CD14-positive monocyte (primary cell): Measurements from ENCODE around the gene ANKRD55. TPM values are rescaled to one million over a fixed set of nuclear protein-coding genes. Genes with fewer than 3 reads are reported as not detected.

Experiments used
- DNase-seq, 3 donors: peaks; one replicate each; pipeline ENCODE4 v3.0.0-alpha.2; 2011 to 2022
- H2AFZ ChIP-seq: 2 replicates; pipeline ENCODE4 v1.6.0; 2012; ENCODE audit warnings: mild to moderate bottlenecking, low read depth, low read length, inconsistent platforms; ENCODE audit not compliant: insufficient read depth, poor library complexity, severe bottlenecking
- H3K27ac ChIP-seq, 2 donors: 1 replicate in 1 of 2; 2 replicates in 1 of 2; pipeline ENCODE4 v1.5.1; 2012 to 2013; ENCODE audit warnings: low read length in 2 of 2, control low read depth in 1 of 2, inconsistent platforms in 1 of 2, low read depth in 1 of 2, mild to moderate bottlenecking in 1 of 2
- H3K27me3 ChIP-seq, 2 donors: one replicate each; pipeline versions ENCODE4 v1.6.0 to v1.6.1; 2011 to 2013; ENCODE audit warnings: low read length in 2 of 2; ENCODE audit not compliant: control insufficient read depth in 2 of 2, insufficient read depth in 2 of 2
- H3K36me3 ChIP-seq, 2 donors: replicated peaks in 1 of 2; 1 replicate in 1 of 2; 2 replicates in 1 of 2; pipeline versions ENCODE4 v1.5.1 to v1.6.1; 2012 to 2013; ENCODE audit warnings: low read length in 2 of 2, control low read depth in 1 of 2, inconsistent platforms in 1 of 2, mild to moderate bottlenecking in 1 of 2; ENCODE audit not compliant: insufficient read depth in 2 of 2, control insufficient read depth in 1 of 2
- H3K4me1 ChIP-seq, 2 donors: 1 replicate in 1 of 2; 2 replicates in 1 of 2; pipeline versions ENCODE4 v1.5.1 to v1.6.1; 2012 to 2013; ENCODE audit warnings: low read length in 2 of 2, control low read depth in 1 of 2, inconsistent platforms in 1 of 2, mild to moderate bottlenecking in 1 of 2, moderate library complexity in 1 of 2; ENCODE audit not compliant: insufficient read depth in 2 of 2, control insufficient read depth in 1 of 2
- H3K4me2 ChIP-seq: replicated peaks from 2 replicates; pipeline ENCODE3; 2012; ENCODE audit warnings: low read length, moderate library complexity, mild to moderate bottlenecking; ENCODE audit not compliant: poor library complexity, severe bottlenecking; ENCODE audit errors: extremely low read depth
- H3K4me3 ChIP-seq, 3 experiments: fragments of 200-600 bp in 1 of 3; sonication (generic) in 1 of 3; replicated peaks in 1 of 3; 1 replicate in 2 of 3; 2 replicates in 1 of 3; pipeline ENCODE4 v1.5.1; 2011 to 2013; ENCODE audit warnings: low read length in 3 of 3, mild to moderate bottlenecking in 3 of 3, control low read depth in 2 of 3, low read depth in 2 of 3, inconsistent platforms in 1 of 3, moderate library complexity in 1 of 3
- H3K79me2 ChIP-seq: 2 replicates; pipeline ENCODE4 v1.6.0; 2012; ENCODE audit warnings: mild to moderate bottlenecking, control low read depth, inconsistent platforms, low read length, moderate library complexity; ENCODE audit not compliant: insufficient read depth
- H3K9ac ChIP-seq: 2 replicates; pipeline ENCODE4 v1.6.0; 2017; ENCODE audit warnings: low read length, mild to moderate bottlenecking; ENCODE audit not compliant: insufficient read depth, poor library complexity, severe bottlenecking
- H3K9me3 ChIP-seq, 2 donors: replicated peaks in 1 of 2; 1 replicate in 1 of 2; 2 replicates in 1 of 2; pipeline versions ENCODE4 v1.5.1 to v1.6.1; 2012 to 2013; ENCODE audit warnings: low read length in 2 of 2, control low read depth in 1 of 2; ENCODE audit not compliant: control insufficient read depth in 1 of 2, insufficient read depth in 1 of 2
- H4K20me1 ChIP-seq: 2 replicates; pipeline ENCODE4 v1.6.0; 2012; ENCODE audit warnings: mild to moderate bottlenecking, low read length, control low read depth, moderate library complexity; ENCODE audit not compliant: insufficient read depth
- H3K27ac Mint-ChIP-seq, 7 donors: one replicate each; pipeline ENCODE4 v1.8.0; 2020; ENCODE audit warnings: mild to moderate bottlenecking in 7 of 7, mixed read lengths in 7 of 7, moderate library complexity in 6 of 7, inconsistent platforms in 2 of 7
- H3K27me3 Mint-ChIP-seq, 3 donors: one replicate each; pipeline ENCODE4 v1.8.0; 2021 to 2022; ENCODE audit warnings: low read depth in 3 of 3, mild to moderate bottlenecking in 3 of 3, mixed read lengths in 3 of 3, moderate library complexity in 3 of 3, inconsistent platforms in 1 of 3
- H3K36me3 Mint-ChIP-seq, 2 donors: one replicate each; pipeline ENCODE4 v1.8.0; 2020; ENCODE audit warnings: mixed read lengths in 2 of 2, inconsistent platforms in 1 of 2, mild to moderate bottlenecking in 1 of 2
- H3K4me1 Mint-ChIP-seq: one replicate; pipeline ENCODE4 v1.8.0; 2020; ENCODE audit warnings: mild to moderate bottlenecking, mixed read lengths
- H3K4me3 Mint-ChIP-seq, 2 donors: one replicate each; pipeline ENCODE4 v1.8.0; 2020; ENCODE audit warnings: mild to moderate bottlenecking in 2 of 2, mixed read lengths in 2 of 2, moderate library complexity in 1 of 2
- H3K9me3 Mint-ChIP-seq, 7 donors: one replicate each; pipeline ENCODE4 v1.8.0; 2020 to 2022; ENCODE audit warnings: mixed read lengths in 7 of 7, mild to moderate bottlenecking in 6 of 7, moderate library complexity in 6 of 7, inconsistent platforms in 2 of 7
- WGBS: methylation state at CpG from one replicate; pipeline ENCODE4 v1.1.5; 2013; ENCODE audit warnings: missing lambda C conversion rate; ENCODE audit not compliant: insufficient coverage; 5-methylcytosine and 5-hydroxymethylcytosine counted together
- intact Hi-C, 2 donors: fragments of 100-400 bp; cut with micrococcal nuclease; formaldehyde crosslinking; loops; one replicate each; pipeline versions ENCODE4 v1.15.0 to v1.15.1; 2023
- polyA plus RNA-seq, 3 donors: library from polyadenylated mRNA; depleted of rRNA in 1 of 3; unstranded in 2 of 3; stranded (reverse) in 1 of 3; fragments of 300-500 nt in 2 of 3; fragments of >200 nt in 1 of 3; fragmentation: Illumina TruSeq in 2 of 3; gene quantifications; 1 replicate in 2 of 3; 2 replicates in 1 of 3; pipeline ENCODE4 v1.2.3, GENCODE V29; 2012 to 2021
- TF ChIP-seq, protein P1 (sequence below): fragments of 200-600 bp; IDR thresholded peaks from one replicate; pipeline ENCODE4 v1.8.0; 2022; ENCODE audit warnings: antibody characterized with exemption, mild to moderate bottlenecking

Gene ANKRD55
- polyA plus RNA-seq, 3 donors: 0.20 to 0.55 (median 0.28) TPM

- Histone ChIP-seq H3K36me3 (no peaks in the 10 kb centered on the region), H3K79me2 (no peaks in the 10 kb centered on the region), H3K4me1 (peaks cover 9 to 19% of the 10 kb centered on the region in 2 donors), H3K27ac (no peak overlapping the region), H3K4me3 (no peak overlapping the region), H3K27me3 (no peaks in the 10 kb centered on the region), H3K4me2 (no peak overlapping the region), H3K9me3 (peaks cover 0 to 5% of the 10 kb centered on the region in 2 donors), H4K20me1 (no peaks in the 10 kb centered on the region), H3K9ac (no peak overlapping the region), H2AFZ (no peak overlapping the region)
- Mint-ChIP-seq H3K36me3 (peaks cover 1 to 4% of the 10 kb centered on the region in 2 donors), H3K27ac (no peak overlapping the region), H3K4me3 (no peak overlapping the region), H3K27me3 (no peaks in the 10 kb centered on the region), H3K4me1 (peaks cover 16% of the 10 kb centered on the region), H3K9me3 (peaks cover 0 to 9% (median 8%) of the 10 kb centered on the region in 7 donors)
- TF ChIP-seq, protein P1, sequence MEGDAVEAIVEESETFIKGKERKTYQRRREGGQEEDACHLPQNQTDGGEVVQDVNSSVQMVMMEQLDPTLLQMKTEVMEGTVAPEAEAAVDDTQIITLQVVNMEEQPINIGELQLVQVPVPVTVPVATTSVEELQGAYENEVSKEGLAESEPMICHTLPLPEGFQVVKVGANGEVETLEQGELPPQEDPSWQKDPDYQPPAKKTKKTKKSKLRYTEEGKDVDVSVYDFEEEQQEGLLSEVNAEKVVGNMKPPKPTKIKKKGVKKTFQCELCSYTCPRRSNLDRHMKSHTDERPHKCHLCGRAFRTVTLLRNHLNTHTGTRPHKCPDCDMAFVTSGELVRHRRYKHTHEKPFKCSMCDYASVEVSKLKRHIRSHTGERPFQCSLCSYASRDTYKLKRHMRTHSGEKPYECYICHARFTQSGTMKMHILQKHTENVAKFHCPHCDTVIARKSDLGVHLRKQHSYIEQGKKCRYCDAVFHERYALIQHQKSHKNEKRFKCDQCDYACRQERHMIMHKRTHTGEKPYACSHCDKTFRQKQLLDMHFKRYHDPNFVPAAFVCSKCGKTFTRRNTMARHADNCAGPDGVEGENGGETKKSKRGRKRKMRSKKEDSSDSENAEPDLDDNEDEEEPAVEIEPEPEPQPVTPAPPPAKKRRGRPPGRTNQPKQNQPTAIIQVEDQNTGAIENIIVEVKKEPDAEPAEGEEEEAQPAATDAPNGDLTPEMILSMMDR: no peak
- no CpG with 5 or more reads among the region's 4 CpGs for WGBS
- intact Hi-C loops: no loop called here
- DNase-seq: no peak
Observed at GRCh38 chr5:56129288-56129687, 103.8 kb downstream of the ANKRD55 start.

DNA sequence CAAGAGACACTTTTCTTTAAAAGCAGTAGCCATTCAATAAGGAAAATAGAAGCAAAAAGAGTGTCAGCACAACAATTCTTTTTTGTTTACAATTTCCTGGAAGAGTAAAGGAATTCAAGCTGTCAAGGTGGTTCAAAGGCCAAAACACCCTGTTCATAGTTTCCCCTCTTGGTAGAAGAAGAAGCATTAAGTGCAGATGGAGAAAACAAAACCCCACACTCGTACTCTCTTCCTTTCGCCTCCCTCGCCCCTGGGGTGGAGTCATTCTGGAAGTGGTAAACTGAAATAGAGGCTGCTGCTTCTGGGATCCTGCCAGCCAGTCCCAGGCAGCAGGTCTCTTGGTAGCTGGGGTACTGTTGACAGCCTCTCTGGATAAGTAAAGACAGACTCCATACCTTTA lies 105.0 kb downstream of the ANKRD55 start:
- Histone ChIP-seq H3K4me3 (no peak overlapping the region), H3K4me2 (no peak overlapping the region), H3K27ac (no peak overlapping the region), H3K79me2 (no peaks in the 10 kb centered on the region), H4K20me1 (no peaks in the 10 kb centered on the region), H3K9ac (no peak overlapping the region), H2AFZ (peak overlapping the region; percentile 72), H3K4me1 (peaks cover 9 to 26% of the 10 kb centered on the region in 2 donors), H3K36me3 (no peaks in the 10 kb centered on the region), H3K27me3 (no peaks in the 10 kb centered on the region), H3K9me3 (peaks cover 0 to 5% of the 10 kb centered on the region in 2 donors)
- peaks cover 26% of the 10 kb centered on the region for H3K4me1 Mint-ChIP-seq
- TF ChIP-seq, protein P1: no peak
- intact Hi-C loops: no loop called here
- no peaks in the 10 kb centered on the region for H3K27me3 Mint-ChIP-seq
- peaks cover 1 to 4% of the 10 kb centered on the region in 2 donors for H3K36me3 Mint-ChIP-seq
- H3K4me3 Mint-ChIP-seq: peak overlapping the region in 1 of 2 donors; percentile 29
- peaks cover 0 to 9% (median 8%) of the 10 kb centered on the region in 7 donors for H3K9me3 Mint-ChIP-seq
- no peak overlapping the region for H3K27ac Mint-ChIP-seq
- DNase-seq: no peak
- WGBS: no CpG with 5 or more reads among the region's 3 CpGs
